GM19351 (cell line): Measurements from ENCODE around the gene HMMR.
"Not testable (repeated sequence)": the region's sequence is repeated elsewhere in the genome, so short reads cannot be mapped to it uniquely, and the experiment has no call there.

Experiments
- ATAC-seq: cut with Tn5 transposase; IDR thresholded peaks from one replicate; pipeline ENCODE4 v1.9.1; 2021; ENCODE audit warnings: mild to moderate bottlenecking, moderate library complexity; ENCODE audit not compliant: unreplicated experiment

The HMMR gene

GRCh38 chr5:163505368-163506094 is 45.1 kb downstream of the HMMR start, which contains the start of gene MAT2B:
Gene MAT2B (plus strand): TSS chr5:163505619. CDS start chr5:163505687, 68 bp downstream.
- peak; percentile 79 for ATAC-seq

GRCh38 chr5:163506095-163506457 is 45.6 kb downstream of the HMMR start:
- peak; percentile 18 for ATAC-seq

GRCh38 chr5:163506726-163507125 is 46.3 kb downstream of the HMMR start:
- ATAC-seq: no peak

DNA sequence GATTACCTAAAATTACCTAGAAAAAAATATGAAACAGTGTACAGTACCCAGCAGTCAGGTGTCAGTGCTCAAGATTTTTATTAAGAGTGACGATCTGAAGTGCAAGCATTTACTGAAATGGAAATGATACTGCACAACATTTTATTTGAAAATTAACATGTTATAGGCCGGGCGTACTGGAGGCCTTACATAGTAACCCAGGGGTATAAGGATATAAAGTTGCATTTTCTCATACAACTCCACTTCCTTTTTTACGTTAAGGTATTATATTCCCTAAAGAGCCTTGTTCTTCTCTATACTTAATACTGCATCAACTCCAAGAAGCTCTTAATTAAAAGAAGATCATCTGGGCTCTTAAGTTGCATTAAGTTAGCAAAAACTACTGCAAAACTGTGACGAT is 48.3 kb downstream of the HMMR start:
- ATAC-seq: no peak

GRCh38 chr5:163509291-163509951 is 49.0 kb downstream of the HMMR start:
- ATAC-seq: no peak

DNA sequence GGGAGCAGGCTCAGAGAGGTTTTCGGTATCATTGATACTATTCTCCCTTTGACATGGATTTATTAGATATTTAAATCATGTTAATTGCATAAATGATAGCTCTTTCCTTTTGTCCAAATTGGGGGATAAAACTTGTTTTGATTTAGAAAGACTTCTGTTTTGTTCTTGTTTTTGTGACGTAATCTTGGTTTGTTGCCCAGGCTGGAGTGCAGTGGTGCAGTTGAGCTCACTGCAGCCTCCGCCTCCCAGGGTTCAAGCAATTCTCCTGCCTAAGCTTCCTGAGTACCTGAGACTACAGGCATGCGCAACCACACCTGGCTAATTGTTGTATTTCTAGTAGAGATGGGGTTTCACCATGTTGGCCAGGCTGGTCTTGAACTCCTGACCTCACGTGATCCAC is 52.1 kb downstream of the HMMR start:
- ATAC-seq: no peak

GRCh38 chr5:163525096-163525495 is 64.7 kb downstream of the HMMR start:
- ATAC-seq: no peak

DNA sequence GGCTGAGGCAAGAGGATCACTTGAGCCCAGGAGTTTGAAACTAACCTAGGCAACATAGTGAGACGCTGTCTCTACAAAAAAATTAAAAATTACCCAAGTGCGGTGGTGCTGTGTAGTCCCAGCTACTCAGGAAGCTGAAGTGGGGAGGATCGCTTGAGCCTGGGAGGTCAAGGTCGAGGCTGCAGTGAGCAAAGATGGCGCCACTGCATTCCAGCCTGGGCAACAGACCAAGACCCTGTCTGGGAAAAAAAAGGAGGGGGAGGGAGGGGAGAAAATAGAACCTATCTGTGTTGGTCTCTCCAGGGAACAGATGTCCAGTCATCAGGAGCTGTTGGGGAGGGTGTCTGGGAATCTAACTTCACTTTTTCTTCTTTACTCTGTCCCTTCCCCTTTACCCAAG is 69.3 kb downstream of the HMMR start:
- no peak for ATAC-seq

- no peak for ATAC-seq
These were observed 70.8 kb downstream of the HMMR start for GRCh38 chr5:163531272-163531671.

DNA sequence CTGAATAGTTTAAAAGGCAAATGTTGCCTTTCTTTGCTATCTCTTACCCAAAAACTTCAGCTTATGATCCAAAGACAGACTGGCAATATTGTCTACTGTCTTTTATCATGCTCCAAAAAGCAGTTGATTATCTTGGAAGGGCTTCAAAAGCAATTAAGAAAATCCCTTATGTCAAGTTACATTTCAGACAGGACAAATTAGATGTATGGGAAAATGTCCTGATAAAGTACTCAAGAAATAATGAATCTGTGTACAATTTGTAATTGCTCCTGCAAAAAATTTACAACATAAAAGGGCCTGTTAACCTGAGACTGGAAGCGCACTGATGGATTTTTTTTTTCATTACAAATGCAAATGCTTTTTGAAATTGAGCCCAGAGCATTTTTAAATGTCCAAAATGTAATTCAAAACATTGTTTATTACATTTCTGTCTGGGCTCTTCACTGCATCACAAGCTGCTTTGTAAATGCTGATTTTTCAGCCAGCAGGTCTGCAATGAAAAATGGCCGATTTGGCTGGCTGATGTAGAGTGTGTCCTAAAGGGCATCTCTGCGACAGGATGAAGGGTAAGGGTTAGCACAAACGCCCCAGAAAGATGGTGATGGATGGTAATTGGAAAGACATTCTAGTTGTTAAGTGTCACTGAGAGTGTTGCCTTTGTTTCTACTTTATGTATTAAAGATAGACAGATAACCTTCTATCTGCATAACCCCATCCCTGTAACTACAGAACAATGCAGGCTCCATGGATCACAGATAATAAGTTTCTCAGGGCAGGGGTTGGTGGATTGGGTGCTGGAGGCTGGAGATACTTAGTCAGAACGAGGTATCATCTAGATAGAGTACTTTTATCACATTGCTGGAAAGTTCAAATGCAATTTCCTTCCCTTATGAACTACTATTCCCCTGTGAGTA is 72.0 kb downstream of the HMMR start:
- ATAC-seq: no peak

GRCh38 chr5:163533223-163533622 is 72.8 kb downstream of the HMMR start:
- no peak for ATAC-seq

GRCh38 chr5:163534492-163535094 is 74.2 kb downstream of the HMMR start:
- no peak for ATAC-seq

- no peak for ATAC-seq
These were observed 74.9 kb downstream of the HMMR start for GRCh38 chr5:163535290-163535689.

DNA sequence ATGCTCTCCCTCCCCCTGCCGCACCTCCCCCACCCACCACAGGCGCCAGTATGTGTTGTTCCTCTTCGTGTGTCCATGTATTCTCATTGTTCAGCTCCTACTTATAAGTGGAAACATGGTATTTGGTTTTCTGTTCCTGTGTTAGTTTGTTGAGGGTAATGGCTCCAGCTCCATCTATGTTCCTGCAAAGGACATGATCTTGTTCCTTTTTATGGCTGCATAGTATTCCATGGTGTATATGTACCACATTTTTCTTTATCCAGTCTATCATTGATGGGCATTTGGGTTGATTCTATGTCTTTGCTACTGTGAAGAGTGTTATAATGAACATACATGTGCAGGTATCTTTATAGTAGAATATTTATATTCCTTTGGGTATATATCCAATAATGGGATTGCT is 76.0 kb downstream of the HMMR start:
- not testable (repeated sequence) for ATAC-seq

- ATAC-seq: no peak
These were observed 80.3 kb downstream of the HMMR start for GRCh38 chr5:163540696-163541095.
